ENCODE results near the gene RTN4R. TPM values are rescaled to one million over a fixed set of nuclear protein-coding genes. Genes with fewer than 3 reads are reported as not detected.

The RTN4R gene
- total RNA-seq, 4 donors from 2014 or later: 0.64 to 22.8 (median 3.0) TPM; not detected in 1

GRCh38 chr22:20199413-20199842 is 68.7 kb downstream of the RTN4R start:
- DNase-seq: no peak
- H3K27me3 ChIP-seq: no peaks in the 10 kb centered on the region
- in situ Hi-C loops (cut with MboI; ENCODE audit: low pct_ligation_motif_present in 1 of 4, low pct_unique_long_range_greater_than_20kb in 1 of 4, low sequenced_read_pairs in 3 of 4) (no loop called here), intact Hi-C loops (cut with DNase I; ENCODE audit: low total_unique reads) (no loop called here)
- TF ChIP-seq EP300 (IDR thresholded peaks at IDR 0.05; ENCODE audit: low read depth) (no peak), POLR2AphosphoS5 (IDR thresholded peaks at IDR 0.05) (no peak), POLR2A (IDR thresholded peaks at IDR 0.05) (no peak)
- no peaks in the 10 kb centered on the region for H3K9me3 ChIP-seq
- no peaks in the 10 kb centered on the region for H3K36me3 ChIP-seq
- H3K4me1 ChIP-seq: peaks cover 0 to 6% (median 5%) of the 10 kb centered on the region in 4 donors
- no peak overlapping the region for H3K4me3 ChIP-seq
- WGBS, 2 donors (ENCODE audit: low coverage in 1 of 2): 79 to 86% methylated on average over 1 of the region's 1 CpG
- no peak overlapping the region for H3K27ac ChIP-seq

- Histone ChIP-seq H3K27me3 (no peaks in the 10 kb centered on the region), H3K4me3 (no peak overlapping the region), H3K9me3 (no peaks in the 10 kb centered on the region), H3K27ac (no peak overlapping the region), H3K4me1 (no peaks in the 10 kb centered on the region), H3K36me3 (no peaks in the 10 kb centered on the region)
- DNase-seq: no peak
- in situ Hi-C loops (cut with MboI; ENCODE audit: low pct_ligation_motif_present in 1 of 4, low pct_unique_long_range_greater_than_20kb in 1 of 4, low sequenced_read_pairs in 3 of 4): no loop called here
- intact Hi-C loops (cut with DNase I; ENCODE audit: low total_unique reads): no loop called here
- WGBS, 2 donors (ENCODE audit: low coverage in 1 of 2): 43% methylated on average over 10 of the region's 10 CpGs; no CpG with 5 or more reads in 1 of the 2 donors
- TF ChIP-seq POLR2AphosphoS5 (IDR thresholded peaks at IDR 0.05) (no peak), CTCF (IDR thresholded peaks at IDR 0.05) (no peak), EP300 (IDR thresholded peaks at IDR 0.05; ENCODE audit: low read depth) (no peak), POLR2A (IDR thresholded peaks at IDR 0.05) (no peak)
These were observed 69.4 kb downstream of the RTN4R start for GRCh38 chr22:20198557-20199319.

GRCh38 chr22:20197407-20198030 is 70.6 kb downstream of the RTN4R start:
- 71 to 80% methylated on average over 1 to 18 of the region's 18 CpGs for WGBS, 2 donors (ENCODE audit: low coverage in 1 of 2)
- no peaks in the 10 kb centered on the region for H3K27me3 ChIP-seq
- no peaks in the 10 kb centered on the region for H3K4me1 ChIP-seq
- H3K4me3 ChIP-seq: no peak overlapping the region
- no peaks in the 10 kb centered on the region for H3K9me3 ChIP-seq
- no peak overlapping the region for H3K27ac ChIP-seq
- no peak for TF ChIP-seq EP300 (IDR thresholded peaks at IDR 0.05; ENCODE audit: low read depth)
- no peak for TF ChIP-seq CTCF (IDR thresholded peaks at IDR 0.05)
- TF ChIP-seq POLR2AphosphoS5 (IDR thresholded peaks at IDR 0.05): no peak
- intact Hi-C loops (cut with DNase I; ENCODE audit: low total_unique reads) (no loop called here), in situ Hi-C loops (cut with MboI; ENCODE audit: low pct_ligation_motif_present in 1 of 4, low pct_unique_long_range_greater_than_20kb in 1 of 4, low sequenced_read_pairs in 3 of 4) (no loop called here)
- no peak for DNase-seq
- H3K36me3 ChIP-seq: no peaks in the 10 kb centered on the region

- no peak overlapping the region for H3K4me3 ChIP-seq
- in situ Hi-C loops (cut with MboI; ENCODE audit: low pct_ligation_motif_present in 1 of 4, low pct_unique_long_range_greater_than_20kb in 1 of 4, low sequenced_read_pairs in 3 of 4): no loop called here
- H3K27me3 ChIP-seq: no peaks in the 10 kb centered on the region
- intact Hi-C loops (cut with DNase I; ENCODE audit: low total_unique reads): no loop called here
- H3K9me3 ChIP-seq: no peaks in the 10 kb centered on the region
- H3K36me3 ChIP-seq: no peaks in the 10 kb centered on the region
- TF ChIP-seq EP300 (IDR thresholded peaks at IDR 0.05; ENCODE audit: low read depth) (no peak), POLR2AphosphoS5 (IDR thresholded peaks at IDR 0.05) (no peak), POLR2A (IDR thresholded peaks at IDR 0.05) (no peak), CTCF (IDR thresholded peaks at IDR 0.05) (no peak)
- H3K4me1 ChIP-seq: no peaks in the 10 kb centered on the region
- WGBS, 2 donors (ENCODE audit: low coverage in 1 of 2): 83% methylated on average over 18 of the region's 19 CpGs; no CpG with 5 or more reads in 1 of the 2 donors
- no peak for DNase-seq
- no peak overlapping the region for H3K27ac ChIP-seq
These were observed 71.8 kb downstream of the RTN4R start for GRCh38 chr22:20196094-20196842.
